PFSK-1 (cell line): ENCODE data around the gene LHX4.

Experiments used
- POLR2AphosphoS5 ChIP-seq: IDR thresholded peaks from 2 replicates; pipeline ENCODE4 v1.6.1; 2012; ENCODE audit warnings: low read depth, mild to moderate bottlenecking, control low read depth, low read length, moderate library complexity
- SIN3A ChIP-seq: IDR thresholded peaks from 2 replicates; pipeline ENCODE4 v1.6.1; 2012; ENCODE audit warnings: mild to moderate bottlenecking, low read length, moderate library complexity, borderline replicate concordance; ENCODE audit not compliant: insufficient read depth
- TF ChIP-seq, protein P1 (sequence below), 2 experiments: IDR thresholded peaks; 2 replicates each; pipeline versions ENCODE4 v1.6.1 to v1.8.0; 2011 to 2012; ENCODE audit warnings: low read depth in 2 of 2, low read length in 2 of 2, control low read depth in 1 of 2, inconsistent platforms in 1 of 2, mild to moderate bottlenecking in 1 of 2, moderate library complexity in 1 of 2; ENCODE audit not compliant: insufficient read depth in 1 of 2

- no peak for TF ChIP-seq POLR2AphosphoS5
- TF ChIP-seq, protein P1, sequence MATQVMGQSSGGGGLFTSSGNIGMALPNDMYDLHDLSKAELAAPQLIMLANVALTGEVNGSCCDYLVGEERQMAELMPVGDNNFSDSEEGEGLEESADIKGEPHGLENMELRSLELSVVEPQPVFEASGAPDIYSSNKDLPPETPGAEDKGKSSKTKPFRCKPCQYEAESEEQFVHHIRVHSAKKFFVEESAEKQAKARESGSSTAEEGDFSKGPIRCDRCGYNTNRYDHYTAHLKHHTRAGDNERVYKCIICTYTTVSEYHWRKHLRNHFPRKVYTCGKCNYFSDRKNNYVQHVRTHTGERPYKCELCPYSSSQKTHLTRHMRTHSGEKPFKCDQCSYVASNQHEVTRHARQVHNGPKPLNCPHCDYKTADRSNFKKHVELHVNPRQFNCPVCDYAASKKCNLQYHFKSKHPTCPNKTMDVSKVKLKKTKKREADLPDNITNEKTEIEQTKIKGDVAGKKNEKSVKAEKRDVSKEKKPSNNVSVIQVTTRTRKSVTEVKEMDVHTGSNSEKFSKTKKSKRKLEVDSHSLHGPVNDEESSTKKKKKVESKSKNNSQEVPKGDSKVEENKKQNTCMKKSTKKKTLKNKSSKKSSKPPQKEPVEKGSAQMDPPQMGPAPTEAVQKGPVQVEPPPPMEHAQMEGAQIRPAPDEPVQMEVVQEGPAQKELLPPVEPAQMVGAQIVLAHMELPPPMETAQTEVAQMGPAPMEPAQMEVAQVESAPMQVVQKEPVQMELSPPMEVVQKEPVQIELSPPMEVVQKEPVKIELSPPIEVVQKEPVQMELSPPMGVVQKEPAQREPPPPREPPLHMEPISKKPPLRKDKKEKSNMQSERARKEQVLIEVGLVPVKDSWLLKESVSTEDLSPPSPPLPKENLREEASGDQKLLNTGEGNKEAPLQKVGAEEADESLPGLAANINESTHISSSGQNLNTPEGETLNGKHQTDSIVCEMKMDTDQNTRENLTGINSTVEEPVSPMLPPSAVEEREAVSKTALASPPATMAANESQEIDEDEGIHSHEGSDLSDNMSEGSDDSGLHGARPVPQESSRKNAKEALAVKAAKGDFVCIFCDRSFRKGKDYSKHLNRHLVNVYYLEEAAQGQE (IDR thresholded peaks at IDR 0.05; ENCODE audit: insufficient read depth in 1 of 2, low read depth in 2 of 2, low read length in 2 of 2) = no peak
- TF ChIP-seq SIN3A = no peak
Observed at GRCh38 chr1:180280617-180281016, 50.6 kb downstream of the LHX4 start.
